Natural killer cell (primary cell): Measurements from ENCODE around the gene RAB42. TPM values are rescaled to one million over a fixed set of nuclear protein-coding genes. Genes with fewer than 3 reads are reported as not detected.

ENCODE experiments used
- ATAC-seq, 3 donors: fragments of 150-1000 bp in 2 of 3; fragments of 200-7000 bp in 1 of 3; cut with Tn5 transposase; 1 replicate in 1 of 3; 2 replicates in 2 of 3; pipeline ENCODE4 v1.10.0; 2021; ENCODE audit warnings: mild to moderate bottlenecking in 2 of 3, moderate library complexity in 2 of 3
- DNase-seq, 2 donors: peaks; one replicate each; pipeline versions ENCODE4 v3.0.0 to v3.0.0-alpha.2; 2013 to 2021; ENCODE audit warnings: mixed read lengths in 1 of 2
- H3K27ac ChIP-seq: one replicate; pipeline ENCODE4 v1.5.1; 2013; ENCODE audit warnings: mild to moderate bottlenecking, low read length
- H3K27me3 ChIP-seq: one replicate; pipeline ENCODE4 v1.6.1; 2013; ENCODE audit warnings: low read length; ENCODE audit not compliant: control insufficient read depth, insufficient read depth
- H3K36me3 ChIP-seq: one replicate; pipeline ENCODE4 v1.6.1; 2013; ENCODE audit warnings: low read length; ENCODE audit not compliant: control insufficient read depth, insufficient read depth
- H3K4me1 ChIP-seq: one replicate; pipeline ENCODE4 v1.6.1; 2013; ENCODE audit warnings: low read length; ENCODE audit not compliant: control insufficient read depth, insufficient read depth
- H3K4me3 ChIP-seq: one replicate; pipeline ENCODE4 v1.5.1; 2013; ENCODE audit warnings: low read length
- H3K9me3 ChIP-seq: one replicate; pipeline ENCODE4 v1.6.1; 2013; ENCODE audit warnings: low read length; ENCODE audit not compliant: control insufficient read depth, insufficient read depth
- H3K27ac Mint-ChIP-seq, 2 donors: one replicate each; pipeline ENCODE4 v1.8.0; 2022; ENCODE audit warnings: mild to moderate bottlenecking in 2 of 2, mixed read lengths in 2 of 2, moderate library complexity in 1 of 2
- H3K27me3 Mint-ChIP-seq, 2 donors: one replicate each; pipeline ENCODE4 v1.8.0; 2022; ENCODE audit warnings: low read depth in 2 of 2, mixed read lengths in 2 of 2
- H3K36me3 Mint-ChIP-seq: one replicate; pipeline ENCODE4 v1.8.0; 2022; ENCODE audit warnings: mixed read lengths
- H3K4me1 Mint-ChIP-seq, 2 donors: one replicate each; pipeline ENCODE4 v1.8.0; 2022; ENCODE audit warnings: mixed read lengths in 2 of 2
- H3K4me3 Mint-ChIP-seq: one replicate; pipeline ENCODE4 v1.8.0; 2022; ENCODE audit warnings: mild to moderate bottlenecking, moderate library complexity, mixed read lengths
- H3K9me3 Mint-ChIP-seq, 2 donors: one replicate each; pipeline ENCODE4 v1.8.0; 2022; ENCODE audit warnings: mixed read lengths in 2 of 2
- CTCF ChIP-seq: fragments of 200-600 bp; IDR thresholded peaks from one replicate; pipeline ENCODE4 v1.8.0; 2022; ENCODE audit warnings: antibody characterized with exemption
- WGBS: methylation state at CpG from one replicate; pipeline ENCODE4 v1.1.7; 2013; ENCODE audit warnings: missing lambda C conversion rate; ENCODE audit not compliant: insufficient coverage; 5-methylcytosine and 5-hydroxymethylcytosine counted together
- intact Hi-C: fragments of 100-400 bp; cut with micrococcal nuclease; formaldehyde crosslinking; loops from one replicate; pipeline ENCODE4 v1.14.2; 2022
- total RNA-seq, 4 donors: library from RNA; stranded (reverse); fragments of 120-200 nt in 1 of 4; gene quantifications; one replicate each; pipeline versions ENCODE4 v1.2.3 to v1.2.4, GENCODE V29; 2013 to 2022

The RAB42 gene
- total RNA-seq, 3 donors from 2014 or later (not counting 1 experiment from before 2014, with no cell fraction given), result 0.38 TPM; not detected in 2

GRCh38 chr1:28642847-28643635, 51.0 kb downstream of the RAB42 start, which contains the start of gene TAF12:
Gene TAF12 (minus strand): TSS chr1:28643067. CDS start chr1:28622081, 20,986 bp downstream.
- Histone ChIP-seq H3K9me3 (no peaks in the 10 kb centered on the region), H3K36me3 (no peaks in the 10 kb centered on the region), H3K4me3 (peak within 1 kb of the TSS; percentile 71), H3K27me3 (no peaks in the 10 kb centered on the region), H3K27ac (peak within 1 kb of the TSS; percentile 98), H3K4me1 (peaks cover 34% of the 10 kb centered on the region)
- ATAC-seq (peak; percentile 78 to 93 (median 85)), DNase-seq (peak; percentile 82 to 98)
- under 1% methylated on average over 49 of the region's 49 CpGs for WGBS
- peak within 1 kb of the TSS; percentile 98 to 99 for H3K27ac Mint-ChIP-seq
- intact Hi-C loops, result loop anchor here (1.0 to 5.0 kb wide), 5 partner anchors 25 to 234 kb away; partner anchors contain the start of genes GMEB1, RCC1 and YTHDF2
- TF ChIP-seq CTCF, result peak; percentile 15
- H3K4me3 Mint-ChIP-seq, result peak within 1 kb of the TSS; percentile 100
- no peaks in the 10 kb centered on the region for H3K27me3 Mint-ChIP-seq
- peaks cover 36 to 46% of the 10 kb centered on the region in 2 donors for H3K4me1 Mint-ChIP-seq
- H3K9me3 Mint-ChIP-seq, result no peaks in the 10 kb centered on the region
- H3K36me3 Mint-ChIP-seq, result no peaks in the 10 kb centered on the region

GRCh38 chr1:28644494-28644893, 52.4 kb downstream of the RAB42 start:
- no peak overlapping the region for H3K4me3 ChIP-seq
- TF ChIP-seq CTCF, result no peak
- peaks cover 43% of the 10 kb centered on the region for H3K4me1 ChIP-seq
- H3K36me3 Mint-ChIP-seq, result no peaks in the 10 kb centered on the region
- H3K27me3 ChIP-seq, result no peaks in the 10 kb centered on the region
- peaks cover 47 to 56% of the 10 kb centered on the region in 2 donors for H3K4me1 Mint-ChIP-seq
- DNase-seq (no peak), ATAC-seq (no peak)
- peak overlapping the region; percentile 98 to 99 for H3K27ac Mint-ChIP-seq
- no peaks in the 10 kb centered on the region for H3K9me3 Mint-ChIP-seq
- peak overlapping the region; percentile 100 for H3K4me3 Mint-ChIP-seq
- intact Hi-C loops, result loop anchor here (5.0 kb wide), 3 partner anchors 38 to 233 kb away; partner anchors contain the start of gene RCC1
- no peaks in the 10 kb centered on the region for H3K27me3 Mint-ChIP-seq
- H3K27ac ChIP-seq, result peak overlapping the region; percentile 98
- WGBS, result 95% methylated on average over 3 of the region's 3 CpGs
- no peaks in the 10 kb centered on the region for H3K9me3 ChIP-seq
- H3K36me3 ChIP-seq, result no peaks in the 10 kb centered on the region

Other genes with a start within 250 kb of the RAB42 start
- 10 to 100 TPM; 35.2 to 50.9 (median 44.2) TPM for gene PHACTR4, start 222.5 kb upstream of the RAB42 start, total RNA-seq
- gene RCC1, start 86.2 kb upstream of the RAB42 start, total RNA-seq, result 10 to 100 TPM; 15.9 to 23.7 (median 19.2) TPM
- gene TRNAU1AP, start 39.2 kb upstream of the RAB42 start, total RNA-seq, result 10 to 100 TPM; 28.3 to 38.7 (median 32.1) TPM
- gene TAF12, start 50.8 kb downstream of the RAB42 start, total RNA-seq, result 10 to 100 TPM; 17.9 to 23.8 (median 23.1) TPM
- not detected for gene RNU11, start 56.3 kb downstream of the RAB42 start, total RNA-seq
- 10 to 100 TPM; 26.1 to 29.1 (median 28.3) TPM for gene GMEB1, start 76.5 kb downstream of the RAB42 start, total RNA-seq
- gene YTHDF2, start 144.7 kb downstream of the RAB42 start, total RNA-seq, result 10 to 100 TPM; 78.9 to 98.3 (median 97.9) TPM
- not detected for gene OPRD1, start 219.9 kb downstream of the RAB42 start, total RNA-seq